Measurements from ENCODE around the gene ADK.
"Not testable (repeated sequence)": the region's sequence is repeated elsewhere in the genome, so short reads cannot be mapped to it uniquely, and the experiment has no call there.

Gene ADK

GRCh38 chr10:74202356-74202755 lies 51.3 kb downstream of the ADK start:
- no peak overlapping the region for H3K4me3 ChIP-seq (ENCODE audit: low read length in 2 of 2)
- no peak overlapping the region for H3K9ac ChIP-seq (ENCODE audit: low read depth in 1 of 2, low read length in 2 of 2)
- no peaks in the 10 kb centered on the region for H3K4me1 ChIP-seq (ENCODE audit: control insufficient read depth in 2 of 2, insufficient read depth in 2 of 2, low read length in 2 of 2)
- no peaks in the 10 kb centered on the region for H3K9me3 ChIP-seq (ENCODE audit: control insufficient read depth in 2 of 2, low read length in 2 of 2)
- no peaks in the 10 kb centered on the region for H3K36me3 ChIP-seq (ENCODE audit: control insufficient read depth in 2 of 2, insufficient read depth in 2 of 2, low read length in 2 of 2)
- H3K27ac ChIP-seq (ENCODE audit: low read depth in 2 of 2, low read length in 2 of 2): no peak overlapping the region
- H3K27me3 ChIP-seq (ENCODE audit: control insufficient read depth in 2 of 2, insufficient read depth in 2 of 2, low read length in 2 of 2): no peaks in the 10 kb centered on the region

- Histone ChIP-seq H3K9ac (ENCODE audit: low read depth in 1 of 2, low read length in 2 of 2) (no peak overlapping the region), H3K27ac (ENCODE audit: low read depth in 2 of 2, low read length in 2 of 2) (no peak overlapping the region), H3K27me3 (ENCODE audit: control insufficient read depth in 2 of 2, insufficient read depth in 2 of 2, low read length in 2 of 2) (no peaks in the 10 kb centered on the region), H3K4me3 (ENCODE audit: low read length in 2 of 2) (no peak overlapping the region), H3K9me3 (ENCODE audit: control insufficient read depth in 2 of 2, low read length in 2 of 2) (no peaks in the 10 kb centered on the region), H3K36me3 (ENCODE audit: control insufficient read depth in 2 of 2, insufficient read depth in 2 of 2, low read length in 2 of 2) (no peaks in the 10 kb centered on the region), H3K4me1 (ENCODE audit: control insufficient read depth in 2 of 2, insufficient read depth in 2 of 2, low read length in 2 of 2) (peaks cover 0 to 4% of the 10 kb centered on the region in 2 donors)
These were observed 55.7 kb downstream of the ADK start for GRCh38 chr10:74206746-74207145.

GRCh38 chr10:74207691-74208480 lies 56.9 kb downstream of the ADK start:
- Histone ChIP-seq H3K9ac (ENCODE audit: low read depth in 1 of 2, low read length in 2 of 2) (no peak overlapping the region), H3K9me3 (ENCODE audit: control insufficient read depth in 2 of 2, low read length in 2 of 2) (no peaks in the 10 kb centered on the region), H3K36me3 (ENCODE audit: control insufficient read depth in 2 of 2, insufficient read depth in 2 of 2, low read length in 2 of 2) (no peaks in the 10 kb centered on the region), H3K4me3 (ENCODE audit: low read length in 2 of 2) (no peak overlapping the region), H3K27me3 (ENCODE audit: control insufficient read depth in 2 of 2, insufficient read depth in 2 of 2, low read length in 2 of 2) (no peaks in the 10 kb centered on the region), H3K4me1 (ENCODE audit: control insufficient read depth in 2 of 2, insufficient read depth in 2 of 2, low read length in 2 of 2) (peaks cover 0 to 4% of the 10 kb centered on the region in 2 donors), H3K27ac (ENCODE audit: low read depth in 2 of 2, low read length in 2 of 2) (no peak overlapping the region)

GRCh38 chr10:74208997-74209396 lies 58.0 kb downstream of the ADK start:
- peaks cover 0 to 4% of the 10 kb centered on the region in 2 donors for H3K4me1 ChIP-seq (ENCODE audit: control insufficient read depth in 2 of 2, insufficient read depth in 2 of 2, low read length in 2 of 2)
- H3K36me3 ChIP-seq (ENCODE audit: control insufficient read depth in 2 of 2, insufficient read depth in 2 of 2, low read length in 2 of 2): no peaks in the 10 kb centered on the region
- no peak overlapping the region for H3K9ac ChIP-seq (ENCODE audit: low read depth in 1 of 2, low read length in 2 of 2)
- no peaks in the 10 kb centered on the region for H3K9me3 ChIP-seq (ENCODE audit: control insufficient read depth in 2 of 2, low read length in 2 of 2)
- no peaks in the 10 kb centered on the region for H3K27me3 ChIP-seq (ENCODE audit: control insufficient read depth in 2 of 2, insufficient read depth in 2 of 2, low read length in 2 of 2)
- no peak overlapping the region for H3K4me3 ChIP-seq (ENCODE audit: low read length in 2 of 2)
- no peak overlapping the region for H3K27ac ChIP-seq (ENCODE audit: low read depth in 2 of 2, low read length in 2 of 2)

GRCh38 chr10:74213019-74213418 lies 62.0 kb downstream of the ADK start:
- Histone ChIP-seq H3K4me3 (ENCODE audit: low read length in 2 of 2) (no peak overlapping the region), H3K9me3 (ENCODE audit: control insufficient read depth in 2 of 2, low read length in 2 of 2) (no peaks in the 10 kb centered on the region), H3K4me1 (ENCODE audit: control insufficient read depth in 2 of 2, insufficient read depth in 2 of 2, low read length in 2 of 2) (peaks cover 0 to under 1% of the 10 kb centered on the region in 2 donors), H3K27me3 (ENCODE audit: control insufficient read depth in 2 of 2, insufficient read depth in 2 of 2, low read length in 2 of 2) (no peaks in the 10 kb centered on the region), H3K27ac (ENCODE audit: low read depth in 2 of 2, low read length in 2 of 2) (no peak overlapping the region), H3K9ac (ENCODE audit: low read depth in 1 of 2, low read length in 2 of 2) (no peak overlapping the region), H3K36me3 (ENCODE audit: control insufficient read depth in 2 of 2, insufficient read depth in 2 of 2, low read length in 2 of 2) (no peaks in the 10 kb centered on the region)

- H3K9me3 ChIP-seq (ENCODE audit: control insufficient read depth in 2 of 2, low read length in 2 of 2): no peaks in the 10 kb centered on the region
- no peak overlapping the region for H3K4me3 ChIP-seq (ENCODE audit: low read length in 2 of 2)
- H3K27ac ChIP-seq (ENCODE audit: low read depth in 2 of 2, low read length in 2 of 2): no peak overlapping the region
- no peaks in the 10 kb centered on the region for H3K4me1 ChIP-seq (ENCODE audit: control insufficient read depth in 2 of 2, insufficient read depth in 2 of 2, low read length in 2 of 2)
- no peaks in the 10 kb centered on the region for H3K27me3 ChIP-seq (ENCODE audit: control insufficient read depth in 2 of 2, insufficient read depth in 2 of 2, low read length in 2 of 2)
- no peak overlapping the region for H3K9ac ChIP-seq (ENCODE audit: low read depth in 1 of 2, low read length in 2 of 2)
- H3K36me3 ChIP-seq (ENCODE audit: control insufficient read depth in 2 of 2, insufficient read depth in 2 of 2, low read length in 2 of 2): no peaks in the 10 kb centered on the region
These were observed 62.6 kb downstream of the ADK start for GRCh38 chr10:74213571-74214162.

- not testable (repeated sequence) for H3K27me3 ChIP-seq (ENCODE audit: control insufficient read depth in 2 of 2, insufficient read depth in 2 of 2, low read length in 2 of 2); H3K9me3 ChIP-seq (ENCODE audit: control insufficient read depth in 2 of 2, low read length in 2 of 2); H3K27ac ChIP-seq (ENCODE audit: low read depth in 2 of 2, low read length in 2 of 2); H3K36me3 ChIP-seq (ENCODE audit: control insufficient read depth in 2 of 2, insufficient read depth in 2 of 2, low read length in 2 of 2); H3K9ac ChIP-seq (ENCODE audit: low read depth in 1 of 2, low read length in 2 of 2); H3K4me1 ChIP-seq (ENCODE audit: control insufficient read depth in 2 of 2, insufficient read depth in 2 of 2, low read length in 2 of 2); H3K4me3 ChIP-seq (ENCODE audit: low read length in 2 of 2)
These were observed 66.1 kb downstream of the ADK start for GRCh38 chr10:74217110-74217509.

- H3K36me3 ChIP-seq (ENCODE audit: control insufficient read depth in 2 of 2, insufficient read depth in 2 of 2, low read length in 2 of 2); H3K27ac ChIP-seq (ENCODE audit: low read depth in 2 of 2, low read length in 2 of 2); H3K9ac ChIP-seq (ENCODE audit: low read depth in 1 of 2, low read length in 2 of 2); H3K27me3 ChIP-seq (ENCODE audit: control insufficient read depth in 2 of 2, insufficient read depth in 2 of 2, low read length in 2 of 2); H3K9me3 ChIP-seq (ENCODE audit: control insufficient read depth in 2 of 2, low read length in 2 of 2); H3K4me1 ChIP-seq (ENCODE audit: control insufficient read depth in 2 of 2, insufficient read depth in 2 of 2, low read length in 2 of 2); H3K4me3 ChIP-seq (ENCODE audit: low read length in 2 of 2): not testable (repeated sequence)
These were observed 71.4 kb downstream of the ADK start for GRCh38 chr10:74222467-74222866.

- Histone ChIP-seq H3K4me3 (ENCODE audit: low read length in 2 of 2) (no peak overlapping the region), H3K36me3 (ENCODE audit: control insufficient read depth in 2 of 2, insufficient read depth in 2 of 2, low read length in 2 of 2) (no peaks in the 10 kb centered on the region), H3K4me1 (ENCODE audit: control insufficient read depth in 2 of 2, insufficient read depth in 2 of 2, low read length in 2 of 2) (no peaks in the 10 kb centered on the region), H3K27ac (ENCODE audit: low read depth in 2 of 2, low read length in 2 of 2) (no peak overlapping the region), H3K9me3 (ENCODE audit: control insufficient read depth in 2 of 2, low read length in 2 of 2) (no peaks in the 10 kb centered on the region), H3K9ac (ENCODE audit: low read depth in 1 of 2, low read length in 2 of 2) (no peak overlapping the region), H3K27me3 (ENCODE audit: control insufficient read depth in 2 of 2, insufficient read depth in 2 of 2, low read length in 2 of 2) (no peaks in the 10 kb centered on the region)
These were observed 72.9 kb downstream of the ADK start for GRCh38 chr10:74223755-74224529.

- Histone ChIP-seq H3K27ac (ENCODE audit: low read depth in 2 of 2, low read length in 2 of 2) (no peak overlapping the region), H3K27me3 (ENCODE audit: control insufficient read depth in 2 of 2, insufficient read depth in 2 of 2, low read length in 2 of 2) (no peaks in the 10 kb centered on the region), H3K4me1 (ENCODE audit: control insufficient read depth in 2 of 2, insufficient read depth in 2 of 2, low read length in 2 of 2) (no peaks in the 10 kb centered on the region), H3K36me3 (ENCODE audit: control insufficient read depth in 2 of 2, insufficient read depth in 2 of 2, low read length in 2 of 2) (no peaks in the 10 kb centered on the region), H3K9me3 (ENCODE audit: control insufficient read depth in 2 of 2, low read length in 2 of 2) (no peaks in the 10 kb centered on the region), H3K4me3 (ENCODE audit: low read length in 2 of 2) (no peak overlapping the region), H3K9ac (ENCODE audit: low read depth in 1 of 2, low read length in 2 of 2) (no peak overlapping the region)
These were observed 76.8 kb downstream of the ADK start for GRCh38 chr10:74227697-74228424.

Data from mucosa of rectum (tissue), 2 donors.